GM12878 (cell line): ENCODE data around the gene FZD10. TPM values are rescaled to one million over a fixed set of nuclear protein-coding genes. Genes with fewer than 3 reads are reported as not detected.

Experiments used
- ATAC-seq: fragments of 200-7000 bp; cut with Tn5 transposase; 3 replicates; pipeline ENCODE4 v1.9.1; 2020; ENCODE audit warnings: mild to moderate bottlenecking, moderate library complexity
- BruUV-seq: library from RNA; stranded (reverse); fragments of 400-500 nt; replicated peaks from 2 replicates; lab custom pipeline; 2021; lab: Mats Ljungman, UMichigan
- CTCF ChIA-PET: fragments of 300-600 bp; sonication (Branson Sonifier 250); formaldehyde crosslinking; extraction: SDS; loops from one replicate; lab custom pipeline; 2021; ENCODE audit warnings: inconsistent platforms; lab: Yijun Ruan, JAX
- POLR2A ChIA-PET: fragments of 350-600 bp; formaldehyde crosslinking; extraction: SDS; loops from one replicate; lab custom pipeline; 2021; ENCODE audit warnings: inconsistent platforms; lab: Charles Lee
- RAD21 ChIA-PET: fragments of 300-600 bp; sonication (Branson Sonifier 250); formaldehyde crosslinking; loops from one replicate; lab custom pipeline; 2023; ENCODE audit warnings: antibody characterized with exemption; ENCODE audit not compliant: unreplicated experiment; lab: Charles Lee
- SMC1A ChIA-PET: fragments of 300-600 bp; sonication (Branson Sonifier 250); formaldehyde crosslinking; loops from one replicate; lab custom pipeline; 2023; ENCODE audit not compliant: unreplicated experiment, uncharacterized antibody; lab: Charles Lee
- DNase-seq: peaks from one replicate; pipeline ENCODE4 v3.0.0-alpha.2; 2011; ENCODE audit warnings: low read depth, low spot score
- FAIRE-seq: peaks from 3 replicates; lab custom pipeline; 2011; peaks lifted over from hg19 to GRCh38; lab: Jason Lieb, UNC
- H2AFZ ChIP-seq: 2 replicates; pipeline ENCODE4 v1.6.0; 2011; ENCODE audit warnings: low read depth, low read length, control low read depth; ENCODE audit not compliant: control insufficient read depth
- H3K27ac ChIP-seq: 2 replicates; pipeline ENCODE4 v1.5.1; 2011; ENCODE audit warnings: control low read depth; ENCODE audit not compliant: control insufficient read depth, insufficient read depth
- H3K27me3 ChIP-seq, 2 experiments: replicated peaks in 1 of 2; 2 replicates each; pipeline versions ENCODE4 v1.6.0 to v1.6.1; 2011; ENCODE audit warnings: low read length in 1 of 2; ENCODE audit not compliant: control insufficient read depth in 2 of 2, insufficient read depth in 2 of 2
- H3K36me3 ChIP-seq, 2 experiments: 2 replicates each; pipeline ENCODE4 v1.5.1; 2011; ENCODE audit warnings: low read length in 1 of 2; ENCODE audit not compliant: control insufficient read depth in 2 of 2, insufficient read depth in 2 of 2
- H3K4me1 ChIP-seq: 2 replicates; pipeline ENCODE4 v1.6.1; 2011; ENCODE audit warnings: mild to moderate bottlenecking, low read length, moderate library complexity, mixed read lengths; ENCODE audit not compliant: control insufficient read depth, insufficient read depth
- H3K4me2 ChIP-seq: 2 replicates; pipeline ENCODE4 v1.6.0; 2011; ENCODE audit warnings: control low read depth; ENCODE audit not compliant: control insufficient read depth, insufficient read depth
- H3K4me3 ChIP-seq: fragments of 200-600 bp; sonication (generic); 2 replicates; pipeline ENCODE4 v1.5.1; 2016
- H3K79me2 ChIP-seq: 2 replicates; pipeline ENCODE4 v1.6.0; 2011; ENCODE audit warnings: low read length; ENCODE audit not compliant: control insufficient read depth, insufficient read depth
- H3K9ac ChIP-seq: 2 replicates; pipeline ENCODE4 v1.8.0; 2011; ENCODE audit warnings: low read length, control low read depth, mixed read lengths; ENCODE audit not compliant: control insufficient read depth, insufficient read depth
- H3K9me3 ChIP-seq: replicated peaks from 3 replicates; pipeline ENCODE4 v1.5.1; 2011; ENCODE audit warnings: mild to moderate bottlenecking, low read length; ENCODE audit not compliant: control insufficient read depth, insufficient read depth
- H4K20me1 ChIP-seq: 2 replicates; pipeline ENCODE4 v1.6.0; 2011; ENCODE audit not compliant: control insufficient read depth, insufficient read depth
- ATF3 ChIP-seq: IDR thresholded peaks from 2 replicates; pipeline ENCODE4 v1.6.1; 2011; ENCODE audit warnings: low read depth, mild to moderate bottlenecking, low read length, moderate library complexity, borderline replicate concordance; ENCODE audit errors: extremely low read depth
- CEBPB ChIP-seq, 2 experiments: fragments of 150-350 bp in 1 of 2; IDR thresholded peaks; 2 replicates each; pipeline ENCODE4 v1.6.1; 2012 to 2014; ENCODE audit warnings: low read depth in 2 of 2, low read length in 2 of 2, borderline replicate concordance in 1 of 2, inconsistent platforms in 1 of 2
- DPF2 ChIP-seq: fragments of 450-650 bp; IDR thresholded peaks from 2 replicates; pipeline ENCODE4 v1.6.1; 2017; ENCODE audit warnings: mild to moderate bottlenecking
- ESRRA ChIP-seq: IDR thresholded peaks from 2 replicates; pipeline ENCODE4 v1.6.1; 2012; ENCODE audit warnings: mild to moderate bottlenecking, low read length, improper control_type of control experiment
- FOXK2 ChIP-seq: fragments of 450-650 bp; IDR thresholded peaks from 2 replicates; pipeline ENCODE4 v1.6.1; 2017; ENCODE audit warnings: mild to moderate bottlenecking, moderate library complexity
- KAT2A ChIP-seq: conservative IDR thresholded peaks from 2 replicates; pipeline ENCODE4 v1.6.1; 2011; ENCODE audit warnings: low read depth, low read length; ENCODE audit not compliant: control insufficient read depth
- NFIC ChIP-seq: IDR thresholded peaks from 2 replicates; pipeline ENCODE4 v1.6.1; 2012; ENCODE audit warnings: low read depth, mild to moderate bottlenecking, inconsistent platforms, low read length, moderate library complexity
- NR2C1 ChIP-seq: fragments of 450-650 bp; IDR thresholded peaks from 2 replicates; pipeline ENCODE4 v1.6.1; 2017; ENCODE audit warnings: antibody characterized with exemption, mild to moderate bottlenecking, moderate library complexity
- PAX8 ChIP-seq: fragments of 450-650 bp; IDR thresholded peaks from 2 replicates; pipeline ENCODE4 v1.6.1; 2017; ENCODE audit warnings: mild to moderate bottlenecking, moderate library complexity
- POLR2AphosphoS2 ChIP-seq: IDR thresholded peaks from 2 replicates; pipeline ENCODE4 v1.6.1; 2011; ENCODE audit warnings: low read depth, mild to moderate bottlenecking, low read length, improper control_type of control experiment, moderate library complexity
- RFX5 ChIP-seq: IDR thresholded peaks from 2 replicates; pipeline ENCODE4 v1.6.1; 2011; ENCODE audit warnings: low read depth, low read length, improper control_type of control experiment
- SMAD1 ChIP-seq: fragments of 450-650 bp; IDR thresholded peaks from 2 replicates; pipeline ENCODE4 v1.6.1; 2018; ENCODE audit warnings: mild to moderate bottlenecking, low read depth; ENCODE audit not compliant: partially characterized antibody
- SPI1 ChIP-seq: IDR thresholded peaks from 2 replicates; pipeline ENCODE4 v1.6.1; 2011; ENCODE audit warnings: low read depth, mild to moderate bottlenecking, low read length, moderate library complexity, borderline replicate concordance; ENCODE audit not compliant: insufficient read depth
- STAT1 ChIP-seq: fragments of 450-650 bp; conservative IDR thresholded peaks from 2 replicates; pipeline ENCODE4 v1.6.1; 2014; ENCODE audit warnings: antibody characterized with exemption, mild to moderate bottlenecking
- YBX1 ChIP-seq: fragments of 450-650 bp; IDR thresholded peaks from 2 replicates; pipeline ENCODE4 v1.6.1; 2016; ENCODE audit warnings: antibody characterized with exemption
- ZBTB11 ChIP-seq: fragments of 450-650 bp; formaldehyde crosslinking; IDR thresholded peaks from 2 replicates; pipeline ENCODE4 v1.5.0; 2022; ENCODE audit warnings: mild to moderate bottlenecking, missing genetic modification characterization
- ZBTB33 ChIP-seq: fragments of 450-650 bp; IDR thresholded peaks from 2 replicates; pipeline ENCODE4 v1.6.1; 2017; ENCODE audit warnings: mild to moderate bottlenecking
- WGBS: methylation state at CpG from one replicate; pipeline ENCODE4 v1.1.6; 2016; ENCODE audit warnings: low lambda C conversion rate; ENCODE audit not compliant: insufficient replicate concordance, insufficient coverage; ENCODE audit errors: missing lambda C conversion rate; 5-methylcytosine and 5-hydroxymethylcytosine counted together
- in situ Hi-C: fragments of 300-500 bp; cut with MboI; formaldehyde crosslinking; loops from 9 replicates; pipeline ENCODE4 v1.14.3; 2018; ENCODE audit warnings: mixed read lengths
- intact Hi-C: fragments of 100-400 bp; cut with micrococcal nuclease; formaldehyde crosslinking; loops from one replicate; pipeline ENCODE4 v1.14.2; 2022; ENCODE audit not compliant: unreplicated experiment
- polyA plus RNA-seq, 11 experiments: library from polyadenylated mRNA; depleted of rRNA in 4 of 11; unstranded in 6 of 11; stranded (reverse) in 5 of 11; fragments of >200 nt; fragmentation: Nextera tagmentation in 4 of 11; fragmentation: Illumina TruSeq in 1 of 11; extraction: Ambion mirVana in 4 of 11; extraction: Trizol in 1 of 11; gene quantifications; 1 replicate in 1 of 11; 2 replicates in 10 of 11; pipeline versions ENCODE4 v1.2.1 to v1.2.3, GENCODE V29; 2011 to 2016; ENCODE audit warnings: inconsistent platforms in 2 of 11, missing spikeins in 2 of 11, low read depth in 1 of 11
- total RNA-seq, 4 experiments: library from RNA; depleted of rRNA in 3 of 4; stranded (reverse); fragments of >200 nt in 3 of 4; fragmentation: Illumina TruSeq in 1 of 4; extraction: Trizol in 1 of 4; gene quantifications; 2 replicates each; pipeline versions ENCODE4 v1.2.1 to v1.2.3, GENCODE V29; 2013 to 2021
- TF ChIP-seq, protein P1 (sequence below): fragments of 450-650 bp; IDR thresholded peaks from 2 replicates; pipeline ENCODE4 v1.6.1; 2018; ENCODE audit warnings: borderline replicate concordance, mild to moderate bottlenecking; ENCODE audit not compliant: partially characterized antibody

FZD10 gene
- total and polyA plus RNA-seq, 10 of the 15 experiments (the other 5 are each of a cell fraction or from before 2014, with no cell fraction given), result not detected

DNA sequence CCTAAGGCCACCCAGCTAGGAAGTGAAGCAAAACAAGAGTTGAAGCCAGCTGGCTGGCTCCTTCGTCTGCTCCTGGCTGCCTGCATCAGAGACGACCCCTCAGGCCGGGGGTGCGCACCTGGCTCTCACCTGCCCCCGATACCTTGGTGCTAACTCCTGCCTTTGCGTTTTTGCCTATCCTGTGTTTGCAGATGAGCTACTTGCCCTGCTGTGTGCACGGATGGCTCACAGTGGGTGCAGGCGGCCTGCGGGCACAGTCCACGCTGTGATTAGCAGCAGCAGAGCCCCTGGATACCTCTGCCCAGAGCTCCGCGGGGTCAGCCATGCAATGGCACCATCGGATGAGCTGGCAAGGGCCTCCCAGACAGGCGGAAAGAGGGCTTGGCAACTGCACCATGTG is 31.2 kb upstream of the FZD10 start:
- Histone ChIP-seq H3K36me3 (no peaks in the 10 kb centered on the region), H3K27ac (no peak overlapping the region), H3K79me2 (no peaks in the 10 kb centered on the region), H3K9me3 (no peaks in the 10 kb centered on the region; the same call in 2 of the 3 replicates), H3K27me3 (no peaks in the 10 kb centered on the region), H3K4me2 (no peak overlapping the region), H3K9ac (no peak overlapping the region), H2AFZ (no peak overlapping the region), H4K20me1 (no peaks in the 10 kb centered on the region), H3K4me1 (no peaks in the 10 kb centered on the region), H3K4me3 (no peak overlapping the region)
- 16% methylated on average over 14 of the region's 14 CpGs for WGBS
- ATAC-seq (no peak), DNase-seq (no peak), FAIRE-seq (no peak)
- RAD21 ChIA-PET, result no interaction called here
- BruUV-seq, result no TSS peak
- SMC1A ChIA-PET, result no interaction called here
- intact Hi-C loops (no loop called here), in situ Hi-C loops (no loop called here)
- CTCF ChIA-PET, result no interaction called here
- POLR2A ChIA-PET, result no interaction called here
- TF ChIP-seq ZBTB33 (no peak), DPF2 (no peak), ATF3 (no peak), FOXK2 (no peak), PAX8 (no peak), NFIC (no peak), SMAD1 (no peak), POLR2AphosphoS2 (no peak), ESRRA (no peak), STAT1 (no peak), SPI1 (no peak), KAT2A (no peak), CEBPB (IDR thresholded peaks at IDR 0.05; ENCODE audit: borderline replicate concordance in 1 of 2, low read depth in 2 of 2, low read length in 2 of 2) (no peak), ZBTB11 (no peak), NR2C1 (no peak), YBX1 (no peak), RFX5 (no peak)
- TF ChIP-seq, protein P1, sequence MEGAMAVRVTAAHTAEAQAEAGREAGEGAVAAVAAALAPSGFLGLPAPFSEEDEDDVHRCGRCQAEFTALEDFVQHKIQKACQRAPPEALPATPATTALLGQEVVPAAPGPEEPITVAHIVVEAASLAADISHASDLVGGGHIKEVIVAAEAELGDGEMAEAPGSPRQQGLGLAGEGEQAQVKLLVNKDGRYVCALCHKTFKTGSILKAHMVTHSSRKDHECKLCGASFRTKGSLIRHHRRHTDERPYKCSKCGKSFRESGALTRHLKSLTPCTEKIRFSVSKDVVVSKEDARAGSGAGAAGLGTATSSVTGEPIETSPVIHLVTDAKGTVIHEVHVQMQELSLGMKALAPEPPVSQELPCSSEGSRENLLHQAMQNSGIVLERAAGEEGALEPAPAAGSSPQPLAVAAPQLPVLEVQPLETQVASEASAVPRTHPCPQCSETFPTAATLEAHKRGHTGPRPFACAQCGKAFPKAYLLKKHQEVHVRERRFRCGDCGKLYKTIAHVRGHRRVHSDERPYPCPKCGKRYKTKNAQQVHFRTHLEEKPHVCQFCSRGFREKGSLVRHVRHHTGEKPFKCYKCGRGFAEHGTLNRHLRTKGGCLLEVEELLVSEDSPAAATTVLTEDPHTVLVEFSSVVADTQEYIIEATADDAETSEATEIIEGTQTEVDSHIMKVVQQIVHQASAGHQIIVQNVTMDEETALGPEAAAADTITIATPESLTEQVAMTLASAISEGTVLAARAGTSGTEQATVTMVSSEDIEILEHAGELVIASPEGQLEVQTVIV, result no peak
